Trophoblast cell (in vitro differentiated cells and primary cell): ENCODE results near the gene CEMP1.

Experiments
- DNase-seq, 2 donors: peaks; one replicate each; pipeline ENCODE4 v3.0.0-alpha.2; 2016
- H2AFZ ChIP-seq: 2 replicates; pipeline ENCODE4 v1.6.1; 2013; ENCODE audit warnings: low read length, moderate library complexity, mild to moderate bottlenecking; ENCODE audit not compliant: insufficient read depth, poor library complexity
- H2AK5ac ChIP-seq: 2 replicates; pipeline ENCODE4 v1.6.1; 2013; ENCODE audit warnings: mild to moderate bottlenecking, low read length
- H2BK120ac ChIP-seq: 2 replicates; pipeline ENCODE4 v1.6.1; 2013; ENCODE audit warnings: low read length, mild to moderate bottlenecking, moderate library complexity; ENCODE audit not compliant: insufficient read depth, poor library complexity
- H2BK12ac ChIP-seq: 2 replicates; pipeline ENCODE4 v1.6.1; 2013; ENCODE audit warnings: mild to moderate bottlenecking, low read length, moderate library complexity
- H2BK5ac ChIP-seq: 2 replicates; pipeline ENCODE4 v1.6.1; 2013; ENCODE audit warnings: low read length, low read depth, moderate library complexity, mild to moderate bottlenecking; ENCODE audit not compliant: poor library complexity
- H3K14ac ChIP-seq: 2 replicates; pipeline ENCODE4 v1.6.1; 2013; ENCODE audit warnings: mild to moderate bottlenecking, low read length
- H3K18ac ChIP-seq: 2 replicates; pipeline ENCODE4 v1.6.1; 2013; ENCODE audit warnings: mild to moderate bottlenecking, low read length
- H3K23ac ChIP-seq: 2 replicates; pipeline ENCODE4 v1.6.1; 2013; ENCODE audit warnings: low read length
- H3K27ac ChIP-seq: 2 replicates; pipeline ENCODE4 v1.5.1; 2013; ENCODE audit warnings: low read depth, mild to moderate bottlenecking, inconsistent platforms, low read length, moderate library complexity
- H3K27me3 ChIP-seq: 2 replicates; pipeline ENCODE4 v1.6.1; 2013; ENCODE audit warnings: inconsistent platforms, mild to moderate bottlenecking, low read length, moderate library complexity; ENCODE audit not compliant: insufficient read depth
- H3K36me3 ChIP-seq, 2 experiments: 1 replicate in 1 of 2; 2 replicates in 1 of 2; pipeline ENCODE4 v1.6.1; 2013; ENCODE audit warnings: low read length in 2 of 2, mild to moderate bottlenecking in 2 of 2, moderate library complexity in 1 of 2; ENCODE audit not compliant: insufficient read depth in 2 of 2, control insufficient read depth in 1 of 2
- H3K4ac ChIP-seq: 2 replicates; pipeline ENCODE4 v1.6.1; 2013; ENCODE audit warnings: low read depth, mild to moderate bottlenecking, low read length, moderate library complexity
- H3K4me1 ChIP-seq, 2 experiments: 1 replicate in 1 of 2; 2 replicates in 1 of 2; pipeline ENCODE4 v1.6.1; 2013; ENCODE audit warnings: low read length in 2 of 2, mild to moderate bottlenecking in 2 of 2, moderate library complexity in 1 of 2; ENCODE audit not compliant: insufficient read depth in 2 of 2, control insufficient read depth in 1 of 2
- H3K4me2 ChIP-seq: 2 replicates; pipeline ENCODE4 v1.6.1; 2013; ENCODE audit warnings: inconsistent platforms, mild to moderate bottlenecking, low read length, moderate library complexity
- H3K4me3 ChIP-seq: 2 replicates; pipeline ENCODE4 v1.5.1; 2013; ENCODE audit warnings: mild to moderate bottlenecking, low read depth, low read length, inconsistent platforms
- H3K79me1 ChIP-seq: one replicate; pipeline ENCODE4 v1.6.1; 2013; ENCODE audit warnings: low read length
- H3K79me2 ChIP-seq: 2 replicates; pipeline ENCODE4 v1.6.1; 2013; ENCODE audit warnings: low read length, mild to moderate bottlenecking; ENCODE audit not compliant: control insufficient read depth, insufficient read depth, poor library complexity
- H3K9ac ChIP-seq: 2 replicates; pipeline ENCODE4 v1.6.1; 2013; ENCODE audit warnings: mild to moderate bottlenecking, low read length
- H3K9me3 ChIP-seq: 2 replicates; pipeline ENCODE4 v1.6.1; 2013; ENCODE audit warnings: low read depth, mild to moderate bottlenecking, control low read depth, inconsistent platforms, low read length; ENCODE audit not compliant: insufficient read depth
- H4K12ac ChIP-seq: 2 replicates; pipeline ENCODE4 v1.6.1; 2013; ENCODE audit warnings: low read depth, mild to moderate bottlenecking, low read length, moderate library complexity
- H4K8ac ChIP-seq: 2 replicates; pipeline ENCODE4 v1.6.1; 2013; ENCODE audit warnings: low read depth, mild to moderate bottlenecking, low read length, moderate library complexity
- H4K91ac ChIP-seq: one replicate; pipeline ENCODE4 v1.6.1; 2013; ENCODE audit warnings: low read depth, mild to moderate bottlenecking, low read length, moderate library complexity
- WGBS: extraction: QIAGEN DNeasy Blood & Tissue Kit; methylation state at CpG from one replicate; pipeline ENCODE4 v1.1.7; 2013; ENCODE audit warnings: missing lambda C conversion rate; ENCODE audit not compliant: insufficient read length, insufficient coverage; ENCODE audit errors: extremely low coverage; 5-methylcytosine and 5-hydroxymethylcytosine counted together

CEMP1 gene

DNA sequence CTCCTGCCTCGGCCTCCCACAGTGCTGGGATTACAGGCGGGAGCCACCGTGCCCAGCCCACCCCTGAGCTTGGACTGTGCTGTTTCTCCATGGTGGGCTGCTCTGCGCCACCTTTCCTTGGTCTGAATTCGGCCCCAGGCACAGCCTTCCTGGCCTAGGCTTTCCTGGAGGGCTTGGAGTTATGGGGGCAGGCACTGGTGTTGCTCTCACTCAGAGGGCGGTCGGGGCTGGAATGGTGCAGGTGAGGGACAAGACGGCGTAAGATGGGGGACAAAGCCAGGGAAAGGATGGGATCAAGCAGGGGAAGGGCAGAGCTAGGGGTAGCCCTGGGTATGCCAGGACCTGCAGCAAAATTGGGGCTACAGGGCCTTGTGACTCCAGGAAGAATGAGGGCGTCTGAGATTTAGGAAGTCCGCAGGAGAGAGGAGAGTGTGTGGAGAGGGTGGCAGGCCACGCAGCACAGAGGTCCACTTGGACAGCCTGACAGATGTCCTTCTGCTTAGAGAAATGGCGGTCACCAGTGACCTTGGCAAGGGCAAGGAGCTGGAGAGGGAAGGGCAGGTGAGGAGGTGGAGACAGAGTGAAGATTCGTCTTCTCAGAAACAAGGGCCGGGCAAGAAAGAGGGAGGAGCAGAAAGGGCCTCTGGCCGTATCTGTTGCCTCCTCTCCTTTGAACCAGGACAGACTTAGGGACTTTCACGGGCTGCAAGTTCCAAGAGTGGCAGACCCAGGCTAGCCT, 19.0 kb downstream of the CEMP1 start:
- Histone ChIP-seq H2BK120ac (no peak overlapping the region), H4K12ac (no peak overlapping the region), H3K9ac (no peak overlapping the region), H3K27ac (no peak overlapping the region), H3K36me3 (peaks cover 6 to 11% of the 10 kb centered on the region in 2 experiments), H3K4ac (no peak overlapping the region), H3K9me3 (peaks cover 3% of the 10 kb centered on the region), H3K27me3 (no peaks in the 10 kb centered on the region), H4K91ac (no peak overlapping the region), H4K8ac (no peak overlapping the region), H3K14ac (no peak overlapping the region), H2BK5ac (no peak overlapping the region), H2AFZ (no peak overlapping the region), H3K79me1 (peaks cover 13% of the 10 kb centered on the region), H3K79me2 (peaks cover 32% of the 10 kb centered on the region), H2AK5ac (peak overlapping the region; percentile 71), H3K4me1 (peaks cover 19 to 27% of the 10 kb centered on the region in 2 experiments), H3K4me3 (no peak overlapping the region), H2BK12ac (no peak overlapping the region), H3K23ac (no peak overlapping the region), H3K4me2 (no peak overlapping the region), H3K18ac (no peak overlapping the region)
- WGBS = no CpG with 5 or more reads among the region's 17 CpGs
- no peak for DNase-seq

GRCh38 chr16:2511128-2511800, 19.9 kb downstream of the CEMP1 start:
- no peak overlapping the region for H3K4ac ChIP-seq
- no peak overlapping the region for H4K91ac ChIP-seq
- peaks cover 12 to 20% of the 10 kb centered on the region in 2 experiments for H3K4me1 ChIP-seq
- H4K8ac ChIP-seq = no peak overlapping the region
- H3K79me1 ChIP-seq = peaks cover 13% of the 10 kb centered on the region
- H2AFZ ChIP-seq = no peak overlapping the region
- H3K18ac ChIP-seq = no peak overlapping the region
- no peak overlapping the region for H2BK12ac ChIP-seq
- no peak overlapping the region for H2BK5ac ChIP-seq
- H3K4me3 ChIP-seq = no peak overlapping the region
- peaks cover 24% of the 10 kb centered on the region for H3K79me2 ChIP-seq
- WGBS = no CpG with 5 or more reads among the region's 24 CpGs
- no peak overlapping the region for H3K4me2 ChIP-seq
- no peak overlapping the region for H3K14ac ChIP-seq
- peaks cover 3% of the 10 kb centered on the region for H3K9me3 ChIP-seq
- no peak overlapping the region for H3K9ac ChIP-seq
- peaks cover 1 to 2% of the 10 kb centered on the region in 2 experiments for H3K36me3 ChIP-seq
- H3K27me3 ChIP-seq = no peaks in the 10 kb centered on the region
- H2BK120ac ChIP-seq = no peak overlapping the region
- H3K23ac ChIP-seq = no peak overlapping the region
- H2AK5ac ChIP-seq = no peak overlapping the region
- no peak for DNase-seq
- no peak overlapping the region for H4K12ac ChIP-seq
- no peak overlapping the region for H3K27ac ChIP-seq

GRCh38 chr16:2508722-2509400, 22.3 kb downstream of the CEMP1 start:
- H3K79me2 ChIP-seq = peaks cover under 1% of the 10 kb centered on the region
- H3K4ac ChIP-seq = no peak overlapping the region
- no peak overlapping the region for H3K4me2 ChIP-seq
- H2BK5ac ChIP-seq = no peak overlapping the region
- H3K9ac ChIP-seq = no peak overlapping the region
- no peak overlapping the region for H4K12ac ChIP-seq
- no peak overlapping the region for H3K27ac ChIP-seq
- no peak overlapping the region for H3K23ac ChIP-seq
- H3K18ac ChIP-seq = no peak overlapping the region
- no peak overlapping the region for H2BK120ac ChIP-seq
- no peak overlapping the region for H2AFZ ChIP-seq
- no peak overlapping the region for H2AK5ac ChIP-seq
- no peaks in the 10 kb centered on the region for H3K27me3 ChIP-seq
- peaks cover 3% of the 10 kb centered on the region for H3K9me3 ChIP-seq
- no peak overlapping the region for H3K14ac ChIP-seq
- H2BK12ac ChIP-seq = no peak overlapping the region
- no peak overlapping the region for H3K4me3 ChIP-seq
- peaks cover 3% of the 10 kb centered on the region for H3K79me1 ChIP-seq
- DNase-seq = no peak
- no peaks in the 10 kb centered on the region for H3K36me3 ChIP-seq
- H3K4me1 ChIP-seq = peaks cover 4 to 6% of the 10 kb centered on the region in 2 experiments
- WGBS = no CpG with 5 or more reads among the region's 18 CpGs
- no peak overlapping the region for H4K8ac ChIP-seq
- H4K91ac ChIP-seq = no peak overlapping the region

GRCh38 chr16:2507665-2508064, 23.5 kb downstream of the CEMP1 start:
- H3K4me1 ChIP-seq = peaks cover 0 to 2% of the 10 kb centered on the region in 2 experiments
- H3K14ac ChIP-seq = no peak overlapping the region
- H4K12ac ChIP-seq = no peak overlapping the region
- peaks cover 1% of the 10 kb centered on the region for H3K9me3 ChIP-seq
- DNase-seq = no peak
- no peak overlapping the region for H2AK5ac ChIP-seq
- no peak overlapping the region for H3K4ac ChIP-seq
- H3K79me2 ChIP-seq = no peaks in the 10 kb centered on the region
- no peak overlapping the region for H3K4me3 ChIP-seq
- H2BK5ac ChIP-seq = no peak overlapping the region
- H4K8ac ChIP-seq = no peak overlapping the region
- no peaks in the 10 kb centered on the region for H3K79me1 ChIP-seq
- H3K36me3 ChIP-seq = no peaks in the 10 kb centered on the region
- no peak overlapping the region for H4K91ac ChIP-seq
- no CpG with 5 or more reads among the region's 11 CpGs for WGBS
- no peak overlapping the region for H3K18ac ChIP-seq
- no peak overlapping the region for H3K9ac ChIP-seq
- no peak overlapping the region for H2BK12ac ChIP-seq
- H2AFZ ChIP-seq = no peak overlapping the region
- H3K23ac ChIP-seq = no peak overlapping the region
- H3K27ac ChIP-seq = no peak overlapping the region
- no peaks in the 10 kb centered on the region for H3K27me3 ChIP-seq
- H3K4me2 ChIP-seq = no peak overlapping the region
- no peak overlapping the region for H2BK120ac ChIP-seq
